K562 (cell line): ENCODE results near the gene CAMSAP3. TPM values are rescaled to one million over a fixed set of nuclear protein-coding genes. Genes with fewer than 3 reads are reported as not detected.

ENCODE experiments used
- ATAC-seq: fragments of 200-7000 bp; cut with Tn5 transposase; 3 replicates; pipeline ENCODE4 v1.9.1; 2020; ENCODE audit warnings: moderate library complexity
- BruUV-seq: library from RNA; stranded (reverse); fragments of 400-500 nt; replicated peaks from 2 replicates; lab custom pipeline; 2021; lab: Mats Ljungman, UMichigan
- CTCF ChIA-PET: fragments of 300-600 bp; formaldehyde crosslinking; extraction: SDS; loops from one replicate; lab custom pipeline; 2021; ENCODE audit warnings: low intra/inter-chr PET ratio; lab: Yijun Ruan, JAX
- POLR2A ChIA-PET: fragments of 300-600, 350-650 bp; sonication (Branson Sonifier 250); formaldehyde crosslinking; extraction: SDS; loops from one replicate; lab custom pipeline; 2021; ENCODE audit warnings: antibody characterized with exemption, inconsistent platforms; lab: Yijun Ruan, JAX
- DNase-seq, 4 experiments: peaks; one replicate each; pipeline versions ENCODE4 v3.0.0 to v3.0.0-alpha.2; 2011 to 2018; ENCODE audit warnings: low spot score in 3 of 4, mixed read lengths in 3 of 4; ENCODE audit errors: extremely low read depth in 1 of 4
- FAIRE-seq: peaks from 2 replicates; lab custom pipeline; 2011; peaks lifted over from hg19 to GRCh38; lab: Jason Lieb, UNC
- H2AFZ ChIP-seq: 2 replicates; pipeline ENCODE4 v1.6.0; 2011; ENCODE audit warnings: low read depth, low read length, control low read depth, inconsistent platforms
- H3K27ac ChIP-seq: fragments of 200-600 bp; 3 replicates; pipeline ENCODE4 v1.8.0; 2011; ENCODE audit warnings: low read depth, mild to moderate bottlenecking, control low read depth, inconsistent platforms, low read length, moderate library complexity, mixed read lengths; ENCODE audit errors: extremely low read depth
- H3K27me3 ChIP-seq, 2 experiments: fragments of 300-600 bp in 1 of 2; 2 replicates in 1 of 2; 3 replicates in 1 of 2; pipeline versions ENCODE4 v1.6.0 to v1.8.0; 2011; ENCODE audit warnings: inconsistent platforms in 2 of 2, low read length in 2 of 2, mild to moderate bottlenecking in 1 of 2, mixed read lengths in 1 of 2, moderate library complexity in 1 of 2; ENCODE audit not compliant: control insufficient read depth in 2 of 2, insufficient read depth in 2 of 2
- H3K36me3 ChIP-seq: fragments of 300-600 bp; 3 replicates; pipeline ENCODE4 v1.8.0; 2011; ENCODE audit warnings: mild to moderate bottlenecking, low read length, inconsistent platforms; ENCODE audit not compliant: control insufficient read depth, insufficient read depth
- H3K4me1 ChIP-seq, 2 experiments: fragments of 200-600 bp in 1 of 2; replicated peaks in 1 of 2; 2 replicates in 1 of 2; 3 replicates in 1 of 2; pipeline versions ENCODE4 v1.5.1 to v1.8.0; 2011; ENCODE audit warnings: inconsistent platforms in 2 of 2, low read length in 2 of 2, mild to moderate bottlenecking in 1 of 2, mixed read lengths in 1 of 2, moderate library complexity in 1 of 2; ENCODE audit not compliant: control insufficient read depth in 2 of 2, insufficient read depth in 2 of 2
- H3K4me2 ChIP-seq: 2 replicates; pipeline ENCODE4 v1.6.1; 2011; ENCODE audit warnings: low read length, control low read depth, inconsistent platforms, mixed read lengths; ENCODE audit not compliant: insufficient read depth
- H3K4me3 ChIP-seq: fragments of 200-600 bp; sonication (generic), shearing (Covaris generic); 2 replicates; pipeline ENCODE4 v1.5.1; 2016; ENCODE audit warnings: control low read depth, inconsistent platforms
- H3K79me2 ChIP-seq: fragments of 200-600 bp; 3 replicates; pipeline ENCODE4 v1.8.0; 2011; ENCODE audit warnings: low read length, inconsistent platforms; ENCODE audit not compliant: control insufficient read depth, insufficient read depth
- H3K9ac ChIP-seq, 2 experiments: 2 replicates each; pipeline versions ENCODE4 v1.6.0 to v1.6.1; 2011; ENCODE audit warnings: low read depth in 2 of 2, low read length in 2 of 2, control low read depth in 1 of 2, inconsistent platforms in 1 of 2, mild to moderate bottlenecking in 1 of 2, mixed read lengths in 1 of 2; ENCODE audit not compliant: insufficient read depth in 1 of 2
- H3K9me1 ChIP-seq: one replicate; pipeline ENCODE4 v1.6.0; 2011; ENCODE audit warnings: inconsistent platforms, mild to moderate bottlenecking, low read length, moderate library complexity; ENCODE audit not compliant: control insufficient read depth, insufficient read depth
- H3K9me3 ChIP-seq: replicated peaks from 2 replicates; pipeline ENCODE4 v1.5.1; 2011; ENCODE audit warnings: low read depth, low read length, inconsistent platforms; ENCODE audit not compliant: control insufficient read depth, insufficient read depth
- H4K20me1 ChIP-seq: replicated peaks from 2 replicates; pipeline ENCODE4 v1.6.1; 2011; ENCODE audit warnings: low read length, inconsistent platforms, mixed read lengths; ENCODE audit not compliant: control insufficient read depth, insufficient read depth
- BRD4 ChIP-seq: fragments of 200-600 bp; sonication (generic); IDR thresholded peaks from 2 replicates; pipeline ENCODE4 v1.6.1; 2017; ENCODE audit warnings: inconsistent platforms
- DACH1 ChIP-seq: fragments of 450-650 bp; IDR thresholded peaks from 2 replicates; pipeline ENCODE4 v1.6.1; 2018; ENCODE audit not compliant: partially characterized antibody
- ETV1 ChIP-seq: fragments of 450-650 bp; conservative IDR thresholded peaks from 2 replicates; pipeline ENCODE4 v1.6.1; 2016; ENCODE audit warnings: missing genetic modification characterization, control low read depth, low read depth, missing compliant biosample characterization
- HDAC8 ChIP-seq: fragments of 450-650 bp; IDR thresholded peaks from 2 replicates; pipeline ENCODE4 v1.6.1; 2016; ENCODE audit warnings: mild to moderate bottlenecking, missing genetic modification characterization, moderate library complexity, missing compliant biosample characterization
- HNRNPH1 ChIP-seq: fragments of 200-400 bp; formaldehyde crosslinking; optimal IDR thresholded peaks from 2 replicates; pipeline ENCODE3; 2017; ENCODE audit warnings: low read depth, mild to moderate bottlenecking, low read length, moderate library complexity
- MECOM ChIP-seq: fragments of 250-450 bp; sonication (Bioruptor Pico); IDR thresholded peaks from 2 replicates; pipeline ENCODE4 v1.8.0; 2022; ENCODE audit warnings: inconsistent platforms
- MYNN ChIP-seq, 2 experiments: sonication (generic); formaldehyde crosslinking in 1 of 2; IDR thresholded peaks; 2 replicates each; pipeline versions ENCODE4 v1.5.0 to v1.6.1; 2016 to 2020; ENCODE audit warnings: antibody characterized with exemption in 1 of 2, missing genetic modification reagents in 1 of 2
- PML ChIP-seq: IDR thresholded peaks from 2 replicates; pipeline ENCODE4 v1.6.1; 2012; ENCODE audit warnings: low read length, inconsistent platforms
- PTBP1 ChIP-seq: fragments of 200-400 bp; formaldehyde crosslinking; IDR thresholded peaks from 2 replicates; pipeline ENCODE4 v1.6.1; 2017; ENCODE audit warnings: low read depth, low read length
- SIN3B ChIP-seq: fragments of 450-650 bp; IDR thresholded peaks from 2 replicates; pipeline ENCODE4 v1.6.1; 2017; ENCODE audit warnings: low read depth, mild to moderate bottlenecking, moderate library complexity
- SREBF2 ChIP-seq: sonication (generic); formaldehyde crosslinking; IDR thresholded peaks from 2 replicates; pipeline ENCODE4 v1.4.0; 2020; ENCODE audit warnings: mild to moderate bottlenecking, missing genetic modification reagents
- TEAD1 ChIP-seq, 2 experiments: fragments of 450-650 bp in 1 of 2; sonication (generic) in 1 of 2; formaldehyde crosslinking; IDR thresholded peaks; 2 replicates each; pipeline versions ENCODE4 v1.4.0 to v1.8.0; 2020 to 2022; ENCODE audit warnings: mild to moderate bottlenecking in 2 of 2, missing genetic modification reagents in 1 of 2
- XRCC4 ChIP-seq: IDR thresholded peaks from one replicate; pipeline ENCODE4 v1.6.1; 2011; ENCODE audit not compliant: insufficient read depth, insufficient read length; ENCODE audit errors: extremely low read depth
- ZNF3 ChIP-seq: fragments of 250-450 bp; sonication (Bioruptor Pico); IDR thresholded peaks from 2 replicates; pipeline ENCODE4 v1.5.0; 2021; ENCODE audit warnings: mild to moderate bottlenecking, moderate library complexity
- ZNF76 ChIP-seq: fragments of 250-450 bp; sonication (Bioruptor Pico); IDR thresholded peaks from 2 replicates; pipeline ENCODE4 v1.4.0; 2020; ENCODE audit warnings: mild to moderate bottlenecking, moderate library complexity, borderline replicate concordance
- ZNF77 ChIP-seq: fragments of 250-450 bp; sonication (Bioruptor Pico); IDR thresholded peaks from 2 replicates; pipeline ENCODE4 v1.5.0; 2020
- WGBS: fragments of 100-300 bp; shearing (Covaris generic); methylation state at CpG from one replicate; pipeline ENCODE4 v1.1.6; 2016; ENCODE audit warnings: low coverage, mixed read lengths; ENCODE audit not compliant: insufficient coverage; ENCODE audit errors: missing lambda C conversion rate; 5-methylcytosine and 5-hydroxymethylcytosine counted together
- in situ Hi-C: fragments of 300-500 bp; cut with MboI; formaldehyde crosslinking; loops from 4 replicates; pipeline ENCODE4 v1.15.0; 2018; ENCODE audit warnings: inconsistent platforms, mixed read lengths
- intact Hi-C: fragments of 100-400 bp; cut with micrococcal nuclease; formaldehyde crosslinking; loops from 2 replicates; pipeline ENCODE4 v1.14.2; 2022
- polyA plus RNA-seq, 8 experiments: library from polyadenylated mRNA; depleted of rRNA in 4 of 8; stranded (reverse) in 5 of 8; unstranded in 3 of 8; fragments of >200 nt; fragmentation: Nextera tagmentation in 2 of 8; fragmentation: Illumina TruSeq in 1 of 8; extraction: Ambion mirVana in 2 of 8; extraction: Trizol in 1 of 8; gene quantifications; 2 replicates each; pipeline versions ENCODE4 v1.2.1 to v1.2.3, GENCODE V29; 2011 to 2014; ENCODE audit warnings: inconsistent platforms in 1 of 8, missing spikeins in 1 of 8
- total RNA-seq, 7 experiments: library from RNA; depleted of rRNA in 6 of 7; stranded (reverse); fragments of >200 nt in 6 of 7; fragmentation: Illumina TruSeq in 2 of 7; extraction: Trizol in 2 of 7; gene quantifications; 2 replicates each; pipeline versions ENCODE4 v1.2.1 to v1.2.3, GENCODE V29; 2011 to 2021; ENCODE audit warnings: low replicate concordance in 1 of 7
- TF ChIP-seq, protein P1 (sequence below): conservative IDR thresholded peaks from 2 replicates; pipeline ENCODE4 v1.6.1; 2011; ENCODE audit warnings: low read depth, mild to moderate bottlenecking, low read length; ENCODE audit not compliant: control insufficient read depth
- TF ChIP-seq, protein P2 (sequence below): sonication (generic); formaldehyde crosslinking; IDR thresholded peaks from 2 replicates; pipeline ENCODE4 v1.8.1; 2023; ENCODE audit warnings: mild to moderate bottlenecking, missing genetic modification reagents

The CAMSAP3 gene
- total and polyA plus RNA-seq, 9 of the 15 experiments (the other 6 are each of a cell fraction or from before 2014, with no cell fraction given): 0.01 to 0.89 (median 0.22) TPM; not detected in 1

DNA sequence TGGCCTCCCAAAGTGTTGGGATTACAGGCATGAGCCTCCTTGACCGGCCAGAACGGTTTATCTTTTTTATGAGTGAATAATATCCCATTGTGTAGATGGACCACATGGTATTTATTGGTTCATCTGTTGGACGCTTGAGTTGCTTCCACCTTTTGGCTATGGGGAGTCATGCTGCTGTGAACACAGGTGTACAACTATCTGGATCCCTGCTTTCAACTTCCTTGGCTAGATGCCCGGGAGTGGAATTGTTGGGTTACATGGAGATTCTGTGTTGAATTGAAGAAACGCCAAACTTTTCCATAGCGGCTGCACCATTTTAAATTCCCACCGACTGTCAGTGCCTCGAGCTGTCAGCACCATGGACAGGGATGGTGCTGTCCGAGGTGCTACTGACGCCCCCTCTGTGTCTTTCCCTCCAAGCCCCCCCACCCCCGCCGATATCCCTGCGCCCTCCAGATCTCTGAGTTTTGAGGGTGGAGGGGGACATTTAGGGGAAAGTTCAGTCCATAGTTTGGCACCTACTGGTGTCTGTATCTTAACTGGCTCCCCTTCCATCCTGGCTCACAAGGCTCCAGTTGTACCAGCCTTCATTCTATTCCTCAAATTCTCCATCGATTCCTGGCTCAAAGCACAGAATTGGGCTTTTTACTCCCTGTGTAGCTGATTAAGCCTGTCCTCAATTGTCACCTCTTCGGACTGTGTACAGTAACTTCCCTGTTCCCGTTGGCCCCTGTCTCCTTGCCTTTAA is 32.8 kb upstream of the CAMSAP3 start:
- 3% methylated on average over 15 of the region's 16 CpGs for WGBS
- H3K4me3 ChIP-seq: no peak overlapping the region
- H3K27ac ChIP-seq: no peak overlapping the region
- no peaks in the 10 kb centered on the region for H3K9me1 ChIP-seq
- intact Hi-C loops (no loop called here), in situ Hi-C loops (no loop called here)
- ATAC-seq: peak; percentile 63; the same call in 1 of the 3 replicates
- no TSS peak for BruUV-seq
- no peak overlapping the region for H2AFZ ChIP-seq
- no peaks in the 10 kb centered on the region; a peak in 1 of 5 replicates for H3K27me3 ChIP-seq
- H3K9ac ChIP-seq: no peak overlapping the region
- H3K9me3 ChIP-seq: no peaks in the 10 kb centered on the region
- peak; percentile 55 for FAIRE-seq
- DNase-seq: peak; percentile 56 to 76 (median 70)
- H3K79me2 ChIP-seq: no peaks in the 10 kb centered on the region
- H3K4me1 ChIP-seq: peaks cover 0 to 9% of the 10 kb centered on the region in 2 experiments; a peak in 2 of 5 replicates
- ChIA-PET CTCF (no interaction called here), POLR2A (interaction anchor here (0.7 to 0.9 kb wide), 2 partner anchors 35 to 115 kb away, joined by 3 to 4 read pairs; no protein-coding TSS in a partner anchor)
- peaks cover 3% of the 10 kb centered on the region; the same call in 1 of the 3 replicates for H3K36me3 ChIP-seq
- peaks cover 3% of the 10 kb centered on the region for H4K20me1 ChIP-seq
- no peak overlapping the region for H3K4me2 ChIP-seq
- TF ChIP-seq ETV1 (tag) (no peak), HNRNPH1 (no peak), DACH1 (no peak), ZNF3 (CRISPR knock-in tag) (no peak), ZNF77 (CRISPR knock-in tag) (no peak), MECOM (CRISPR knock-in tag) (peak; percentile 53; the same call in 1 of the 2 replicates), BRD4 (no peak), SIN3B (no peak), MYNN (IDR thresholded peaks at IDR 0.05) (no peak), MYNN (CRISPR knock-in tag; IDR thresholded peaks at IDR 0.05) (peak; percentile 97), HDAC8 (0 out of 2 replicates have a peak, but pooled peaks have one; percentile 30), TEAD1 (CRISPR knock-in tag; IDR thresholded peaks at IDR 0.05) (peak; percentile 38 to 98; a peak in 2 of 4 replicates), ZNF76 (no peak), SREBF2 (CRISPR knock-in tag) (peak; percentile 99; the same call in 1 of the 2 replicates), PML (no peak), XRCC4 (no peak), PTBP1 (no peak)
- TF ChIP-seq, protein P1, sequence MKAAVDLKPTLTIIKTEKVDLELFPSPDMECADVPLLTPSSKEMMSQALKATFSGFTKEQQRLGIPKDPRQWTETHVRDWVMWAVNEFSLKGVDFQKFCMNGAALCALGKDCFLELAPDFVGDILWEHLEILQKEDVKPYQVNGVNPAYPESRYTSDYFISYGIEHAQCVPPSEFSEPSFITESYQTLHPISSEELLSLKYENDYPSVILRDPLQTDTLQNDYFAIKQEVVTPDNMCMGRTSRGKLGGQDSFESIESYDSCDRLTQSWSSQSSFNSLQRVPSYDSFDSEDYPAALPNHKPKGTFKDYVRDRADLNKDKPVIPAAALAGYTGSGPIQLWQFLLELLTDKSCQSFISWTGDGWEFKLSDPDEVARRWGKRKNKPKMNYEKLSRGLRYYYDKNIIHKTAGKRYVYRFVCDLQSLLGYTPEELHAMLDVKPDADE: peak; percentile 67; the same call in 1 of the 2 replicates
- TF ChIP-seq, protein P2, sequence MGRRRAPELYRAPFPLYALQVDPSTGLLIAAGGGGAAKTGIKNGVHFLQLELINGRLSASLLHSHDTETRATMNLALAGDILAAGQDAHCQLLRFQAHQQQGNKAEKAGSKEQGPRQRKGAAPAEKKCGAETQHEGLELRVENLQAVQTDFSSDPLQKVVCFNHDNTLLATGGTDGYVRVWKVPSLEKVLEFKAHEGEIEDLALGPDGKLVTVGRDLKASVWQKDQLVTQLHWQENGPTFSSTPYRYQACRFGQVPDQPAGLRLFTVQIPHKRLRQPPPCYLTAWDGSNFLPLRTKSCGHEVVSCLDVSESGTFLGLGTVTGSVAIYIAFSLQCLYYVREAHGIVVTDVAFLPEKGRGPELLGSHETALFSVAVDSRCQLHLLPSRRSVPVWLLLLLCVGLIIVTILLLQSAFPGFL (CRISPR knock-in tag): 0 out of 2 replicates have a peak, but pooled peaks have one; percentile 92
